ENCODE results near the gene RIOK3.
"Not testable (repeated sequence)": the region's sequence is repeated elsewhere in the genome, so short reads cannot be mapped to it uniquely, and the experiment has no call there.

The RIOK3 gene

DNA sequence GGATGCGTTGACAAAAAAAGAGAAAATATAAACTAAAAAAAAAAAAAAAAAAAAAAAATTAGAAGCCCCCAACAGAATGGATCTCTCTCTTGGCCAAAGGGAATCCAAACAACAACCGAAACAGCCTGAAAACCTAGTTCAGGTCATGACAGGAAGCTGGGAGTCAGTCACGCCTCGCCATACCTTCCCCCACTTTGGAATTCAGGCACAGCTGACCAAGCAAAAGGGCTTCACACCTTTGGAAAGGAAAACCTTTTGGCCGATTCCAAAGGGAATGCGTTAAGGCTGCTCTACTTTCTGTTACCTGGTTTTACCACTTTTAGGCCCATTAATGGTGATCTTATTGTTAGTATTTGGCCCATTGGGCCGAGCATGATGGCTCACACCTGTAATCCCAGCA lies 32.3 kb downstream of the RIOK3 start:
- TF ChIP-seq EZH2phosphoT487 (conservative IDR thresholded peaks at IDR 0.05; ENCODE audit: low read length) (no peak), CTCF (IDR thresholded peaks at IDR 0.05; ENCODE audit: insufficient read depth, low read length, poor library complexity, severe bottlenecking) (no peak)
- Histone ChIP-seq H3K9me2 (replicated peaks; ENCODE audit: insufficient read depth, low read length) (no peaks in the 10 kb centered on the region), H2AFZ (ENCODE audit: low read depth, low read length, severe bottlenecking) (no peak overlapping the region)

GRCh38 chr18:23487738-23488570 lies 34.9 kb downstream of the RIOK3 start:
- Histone ChIP-seq H3K9me2 (replicated peaks; ENCODE audit: insufficient read depth, low read length) (no peaks in the 10 kb centered on the region), H3K9me3 (ENCODE audit: insufficient read depth, low read length) (peaks cover 4% of the 10 kb centered on the region; the same call in 1 of the 2 replicates), H3K79me2 (ENCODE audit: insufficient read depth, low read length) (no peaks in the 10 kb centered on the region), H3F3A (ENCODE audit: insufficient read depth) (peaks cover 62% of the 10 kb centered on the region), H3K36me3 (ENCODE audit: low read length) (peaks cover 9% of the 10 kb centered on the region; the same call in 1 of the 2 replicates), H4K20me1 (ENCODE audit: low read depth, low read length) (no peaks in the 10 kb centered on the region), H2AFZ (ENCODE audit: low read depth, low read length, severe bottlenecking) (peak overlapping the region; percentile 73), H3K27ac (ENCODE audit: low read depth, low read length) (peak overlapping the region; percentile 96), H3K4me3 (ENCODE audit: insufficient read depth, low read length, poor library complexity, severe bottlenecking) (peak overlapping the region; percentile 53), H3K27me3 (ENCODE audit: low read length) (no peaks in the 10 kb centered on the region), H3K9ac (ENCODE audit: low read length) (peak overlapping the region; percentile 61), H3K4me2 (ENCODE audit: low read depth, low read length, poor library complexity, severe bottlenecking) (peak overlapping the region; percentile 83)
- TF ChIP-seq EZH2phosphoT487 (conservative IDR thresholded peaks at IDR 0.05; ENCODE audit: low read length) (no peak), CTCF (IDR thresholded peaks at IDR 0.05; ENCODE audit: insufficient read depth, low read length, poor library complexity, severe bottlenecking) (no peak)

More for the DNA sequence above, 32.3 kb downstream of the RIOK3 start:
- peaks cover 80% of the 10 kb centered on the region for H3F3A ChIP-seq (ENCODE audit: insufficient read depth)
- no peaks in the 10 kb centered on the region for H3K79me2 ChIP-seq (ENCODE audit: insufficient read depth, low read length)
- H4K20me1 ChIP-seq (ENCODE audit: low read depth, low read length): no peaks in the 10 kb centered on the region
- no peaks in the 10 kb centered on the region for H3K27me3 ChIP-seq (ENCODE audit: low read length)
- peak overlapping the region; percentile 46; the same call in 1 of the 2 replicates for H3K27ac ChIP-seq (ENCODE audit: low read depth, low read length)
- peaks cover 26% of the 10 kb centered on the region for H3K36me3 ChIP-seq (ENCODE audit: low read length)
- no peak overlapping the region for H3K4me2 ChIP-seq (ENCODE audit: low read depth, low read length, poor library complexity, severe bottlenecking)
- peaks cover 3% of the 10 kb centered on the region; the same call in 1 of the 2 replicates for H3K9me3 ChIP-seq (ENCODE audit: insufficient read depth, low read length)
- no peak overlapping the region for H3K9ac ChIP-seq (ENCODE audit: low read length)
- no peak overlapping the region for H3K4me3 ChIP-seq (ENCODE audit: insufficient read depth, low read length, poor library complexity, severe bottlenecking)

- Histone ChIP-seq H3K27ac (ENCODE audit: low read depth, low read length) (peak overlapping the region; percentile 96), H3K4me3 (ENCODE audit: insufficient read depth, low read length, poor library complexity, severe bottlenecking) (peak overlapping the region; percentile 53), H3K4me2 (ENCODE audit: low read depth, low read length, poor library complexity, severe bottlenecking) (peak overlapping the region; percentile 83), H3K9ac (ENCODE audit: low read length) (peak overlapping the region; percentile 24), H3F3A (ENCODE audit: insufficient read depth) (peaks cover 49% of the 10 kb centered on the region)
- H3K79me2 ChIP-seq (ENCODE audit: insufficient read depth, low read length); H3K27me3 ChIP-seq (ENCODE audit: low read length); H3K9me3 ChIP-seq (ENCODE audit: insufficient read depth, low read length); H4K20me1 ChIP-seq (ENCODE audit: low read depth, low read length); H3K9me2 ChIP-seq (replicated peaks; ENCODE audit: insufficient read depth, low read length); H3K36me3 ChIP-seq (ENCODE audit: low read length); H2AFZ ChIP-seq (ENCODE audit: low read depth, low read length, severe bottlenecking): not testable (repeated sequence)
These were observed 36.5 kb downstream of the RIOK3 start for GRCh38 chr18:23489586-23489985.

DNA sequence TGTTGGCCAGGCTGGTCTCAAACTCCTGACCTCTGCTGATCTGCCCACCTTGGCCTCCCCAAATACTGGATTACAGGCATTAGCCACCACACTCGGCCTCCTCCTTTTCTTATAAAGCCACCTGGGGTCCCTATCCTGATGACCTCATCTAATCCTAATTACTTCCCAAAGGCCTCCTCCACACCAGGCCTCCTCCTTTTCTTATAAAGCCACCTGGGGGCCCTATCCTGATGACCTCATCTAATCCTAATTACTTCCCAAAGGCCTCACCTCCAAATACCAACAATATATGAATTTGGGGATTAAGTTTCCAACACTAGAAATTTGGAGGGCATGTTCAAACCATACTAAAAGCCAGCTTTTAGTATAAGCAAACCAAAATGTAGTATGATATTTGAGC lies 40.6 kb downstream of the RIOK3 start:
- Histone ChIP-seq H3K9me3 (ENCODE audit: insufficient read depth, low read length) (peaks cover 4% of the 10 kb centered on the region; the same call in 1 of the 2 replicates), H3K4me2 (ENCODE audit: low read depth, low read length, poor library complexity, severe bottlenecking) (no peak overlapping the region), H3K4me3 (ENCODE audit: insufficient read depth, low read length, poor library complexity, severe bottlenecking) (no peak overlapping the region), H4K20me1 (ENCODE audit: low read depth, low read length) (no peaks in the 10 kb centered on the region), H2AFZ (ENCODE audit: low read depth, low read length, severe bottlenecking) (no peak overlapping the region), H3F3A (ENCODE audit: insufficient read depth) (peaks cover 30% of the 10 kb centered on the region), H3K36me3 (ENCODE audit: low read length) (0 out of 2 replicates have a peak, but pooled peaks cover 5% of the 10 kb centered on the region), H3K79me2 (ENCODE audit: insufficient read depth, low read length) (no peaks in the 10 kb centered on the region; the same call in 1 of the 2 replicates), H3K9ac (ENCODE audit: low read length) (no peak overlapping the region), H3K9me2 (replicated peaks; ENCODE audit: insufficient read depth, low read length) (no peaks in the 10 kb centered on the region), H3K27me3 (ENCODE audit: low read length) (no peaks in the 10 kb centered on the region), H3K27ac (ENCODE audit: low read depth, low read length) (no peak overlapping the region)
- TF ChIP-seq CTCF (IDR thresholded peaks at IDR 0.05; ENCODE audit: insufficient read depth, low read length, poor library complexity, severe bottlenecking): no peak
- TF ChIP-seq EZH2phosphoT487 (conservative IDR thresholded peaks at IDR 0.05; ENCODE audit: low read length): no peak

Measured in SU-DHL-6 (cell line).